Amygdala (tissue), 56 donors: ENCODE data around the gene MMEL1.
"Not testable (repeated sequence)": the region's sequence is repeated elsewhere in the genome, so short reads cannot be mapped to it uniquely, and the experiment has no call there.

ENCODE experiments used
- DNase-seq, 56 donors: peaks; one replicate each; lab custom pipeline; 2025; lab: John Stamatoyannopoulos, UW

MMEL1 gene

GRCh38 chr1:2549367-2550029 lies 83.3 kb downstream of the MMEL1 start:
- not testable (repeated sequence) for DNase-seq

GRCh38 chr1:2548068-2548589 lies 84.7 kb downstream of the MMEL1 start:
- peak in 51 of 56 donors; percentile 28 to 86 (median 62) for DNase-seq

- peak in 1 of 56 donors; percentile 18 for DNase-seq
Observed at GRCh38 chr1:2547210-2548067, 85.4 kb downstream of the MMEL1 start.

- peak in 39 of 56 donors; percentile 12 to 78 (median 49) for DNase-seq
Observed at GRCh38 chr1:2546515-2547209, 86.2 kb downstream of the MMEL1 start.

GRCh38 chr1:2545754-2546514 lies 86.9 kb downstream of the MMEL1 start:
- peak in 53 of 56 donors; percentile 18 to 87 (median 70) for DNase-seq

GRCh38 chr1:2544875-2545640 lies 87.8 kb downstream of the MMEL1 start:
- DNase-seq: peak in 25 of 56 donors; percentile 10 to 68 (median 49)

- peak in 14 of 56 donors; percentile 32 to 68 (median 46) for DNase-seq
Observed at GRCh38 chr1:2544093-2544874, 88.5 kb downstream of the MMEL1 start.

GRCh38 chr1:2543543-2544092 lies 89.2 kb downstream of the MMEL1 start:
- peak in 40 of 56 donors; percentile 26 to 87 (median 62) for DNase-seq

GRCh38 chr1:2542246-2542915 lies 90.4 kb downstream of the MMEL1 start:
- DNase-seq: no peak

- DNase-seq: no peak
Observed at GRCh38 chr1:2541619-2542245, 91.1 kb downstream of the MMEL1 start.

GRCh38 chr1:2540816-2541492 lies 91.9 kb downstream of the MMEL1 start:
- peak in 4 of 56 donors; percentile 22 to 34 (median 28) for DNase-seq
